GM12872 (cell line): ENCODE measurements around the gene IQSEC1.

Experiments
- CTCF ChIP-seq: IDR thresholded peaks from 3 replicates; pipeline ENCODE4 v1.5.1; 2011; ENCODE audit warnings: low read depth, mild to moderate bottlenecking, low read length, moderate library complexity; ENCODE audit not compliant: insufficient read depth

IQSEC1 gene

GRCh38 chr3:12908859-12909258, 164.4 kb downstream of the IQSEC1 start:
- TF ChIP-seq CTCF, result no peak

- no peak for TF ChIP-seq CTCF
These were observed 165.0 kb downstream of the IQSEC1 start for GRCh38 chr3:12908136-12908730.

GRCh38 chr3:12907729-12908128, 165.5 kb downstream of the IQSEC1 start:
- TF ChIP-seq CTCF, result no peak

GRCh38 chr3:12907296-12907695, 165.9 kb downstream of the IQSEC1 start:
- no peak for TF ChIP-seq CTCF

GRCh38 chr3:12906916-12907290, 166.3 kb downstream of the IQSEC1 start:
- no peak for TF ChIP-seq CTCF

GRCh38 chr3:12906141-12906915, 166.9 kb downstream of the IQSEC1 start:
- no peak for TF ChIP-seq CTCF

- no peak for TF ChIP-seq CTCF
These were observed 167.7 kb downstream of the IQSEC1 start for GRCh38 chr3:12905316-12906071.
